Right lobe of liver (tissue), 6 donors: Measurements from ENCODE around the gene TATDN3. TPM values are rescaled to one million over a fixed set of nuclear protein-coding genes. Genes with fewer than 3 reads are reported as not detected.
"Not testable (repeated sequence)": the region's sequence is repeated elsewhere in the genome, so short reads cannot be mapped to it uniquely, and the experiment has no call there.

ENCODE experiments used
- ATAC-seq, 4 donors: fragments of 200-7000 bp; cut with Tn5 transposase; one replicate each; pipeline ENCODE4 v1.9.1; 2020; ENCODE audit warnings: mild to moderate bottlenecking in 4 of 4, moderate library complexity in 4 of 4
- DNase-seq, 3 donors: peaks; one replicate each; pipeline ENCODE4 v3.0.0-alpha.2; 2020
- H3K27ac ChIP-seq, 3 donors: fragments of 200-600 bp; one replicate each; pipeline ENCODE4 v1.8.0; 2022
- H3K27me3 ChIP-seq, 2 donors: fragments of 200-600 bp; one replicate each; pipeline ENCODE4 v1.8.0; 2022
- H3K36me3 ChIP-seq, 4 donors: fragments of 200-600 bp; sonication (generic) in 1 of 4; one replicate each; pipeline versions ENCODE4 v1.5.1 to v1.8.0; 2017 to 2022; ENCODE audit warnings: control low read depth in 1 of 4
- H3K4me1 ChIP-seq, 4 donors: fragments of 200-600 bp; sonication (generic) in 1 of 4; one replicate each; pipeline versions ENCODE4 v1.5.1 to v1.8.0; 2017 to 2022; ENCODE audit warnings: control low read depth in 1 of 4
- H3K4me3 ChIP-seq, 3 donors: fragments of 200-600 bp; one replicate each; pipeline ENCODE4 v1.8.0; 2022
- H3K9me3 ChIP-seq, 4 donors: fragments of 200-600 bp; sonication (generic) in 1 of 4; one replicate each; pipeline versions ENCODE4 v1.5.1 to v1.8.0; 2017 to 2022; ENCODE audit warnings: control low read depth in 1 of 4
- CTCF ChIP-seq, 4 donors: fragments of 200-600 bp in 3 of 4; fragments of 450-650 bp in 1 of 4; IDR thresholded peaks; one replicate each; pipeline versions ENCODE4 v1.5.1 to v1.8.0; 2016 to 2022; ENCODE audit warnings: antibody characterized with exemption in 4 of 4, mild to moderate bottlenecking in 2 of 4
- POLR2A ChIP-seq: fragments of 450-650 bp; IDR thresholded peaks from one replicate; pipeline ENCODE4 v1.6.1; 2017; ENCODE audit warnings: antibody characterized with exemption, mild to moderate bottlenecking
- WGBS: methylation state at CpG from one replicate; pipeline ENCODE4 v1.1.6; 2018; ENCODE audit warnings: low coverage, low lambda C conversion rate; ENCODE audit not compliant: insufficient coverage; ENCODE audit errors: missing lambda C conversion rate; 5-methylcytosine and 5-hydroxymethylcytosine counted together
- intact Hi-C, 2 donors: fragments of 100-400 bp; cut with DNase I; formaldehyde crosslinking; loops; one replicate each; pipeline versions ENCODE4 v1.11.2 to v1.14.1; 2022
- total RNA-seq, 6 experiments: library from RNA; depleted of rRNA in 2 of 6; stranded (reverse); fragments of >200 nt in 2 of 6; fragmentation: NEBNext Ultra II Directional in 3 of 6; extraction: Animal tissue kit (Norgen Biotek cat#: 25700) in 3 of 6; gene quantifications; one replicate each; pipeline versions ENCODE4 v1.1.0 to v1.2.4, GENCODE V29; 2016 to 2023
- donor health status: DM: no; HTN: yes; CAD: no.
- donor health status: DM: no; HTN: no; CAD: no.
- donor health status: DM: no; HTN: no; CAD: no.
- donor health status: DM: no; HTN: yes; CAD: no.
- donor health status: DM: no; HTN: yes; CAD: no.

Gene TATDN3
- total RNA-seq, 6 experiments from 2014 or later = 6.0 to 9.3 (median 6.6) TPM

- TF ChIP-seq CTCF (IDR thresholded peaks at IDR 0.05) (no peak), POLR2A (no peak)
- no peak overlapping the region for H3K4me3 ChIP-seq
- no peak overlapping the region for H3K27ac ChIP-seq
- no peaks in the 10 kb centered on the region for H3K36me3 ChIP-seq
- DNase-seq (no peak), ATAC-seq (peak; percentile 25 to 71 (median 52))
- intact Hi-C loops = no loop called here
- H3K9me3 ChIP-seq = no peaks in the 10 kb centered on the region
- 60% methylated on average over 1 of the region's 4 CpGs for WGBS
- no peaks in the 10 kb centered on the region for H3K27me3 ChIP-seq
- no peaks in the 10 kb centered on the region for H3K4me1 ChIP-seq
These were observed 29.5 kb upstream of the TATDN3 start for GRCh38 chr1:212762234-212762633.

GRCh38 chr1:212762839-212763238 lies 28.9 kb upstream of the TATDN3 start:
- Histone ChIP-seq H3K36me3 (no peaks in the 10 kb centered on the region), H3K9me3 (no peaks in the 10 kb centered on the region), H3K4me3 (no peak overlapping the region), H3K27ac (no peak overlapping the region), H3K4me1 (no peaks in the 10 kb centered on the region), H3K27me3 (no peaks in the 10 kb centered on the region)
- DNase-seq (no peak), ATAC-seq (no peak)
- no peak for TF ChIP-seq POLR2A
- TF ChIP-seq CTCF (IDR thresholded peaks at IDR 0.05) = no peak
- intact Hi-C loops = no loop called here
- 95% methylated on average over 4 of the region's 9 CpGs for WGBS

GRCh38 chr1:212764718-212765281 lies 26.9 kb upstream of the TATDN3 start:
- WGBS = no CpG with 5 or more reads among the region's 1 CpG

GRCh38 chr1:212766825-212767224 lies 24.9 kb upstream of the TATDN3 start:
- 50% methylated on average over 2 of the region's 2 CpGs for WGBS
- H3K4me1 ChIP-seq, DNase-seq, H3K36me3 ChIP-seq, H3K27ac ChIP-seq, H3K9me3 ChIP-seq, H3K4me3 ChIP-seq, ATAC-seq, H3K27me3 ChIP-seq, intact Hi-C loops: not testable (repeated sequence)

More at GRCh38 chr1:212764718-212765281, 26.9 kb upstream of the TATDN3 start:
- ATAC-seq, H3K4me3 ChIP-seq, H3K9me3 ChIP-seq, H3K27ac ChIP-seq, H3K4me1 ChIP-seq, H3K27me3 ChIP-seq, intact Hi-C loops, H3K36me3 ChIP-seq, DNase-seq: not testable (repeated sequence)

GRCh38 chr1:212769459-212770167 lies 22.1 kb upstream of the TATDN3 start:
- no peak overlapping the region for H3K4me3 ChIP-seq
- DNase-seq = no peak
- H3K4me1 ChIP-seq = no peaks in the 10 kb centered on the region
- TF ChIP-seq CTCF (IDR thresholded peaks at IDR 0.05) (no peak), POLR2A (no peak)
- no peaks in the 10 kb centered on the region for H3K27me3 ChIP-seq
- intact Hi-C loops = no loop called here
- ATAC-seq = no peak
- H3K27ac ChIP-seq = no peak overlapping the region
- H3K36me3 ChIP-seq = no peaks in the 10 kb centered on the region
- 56% methylated on average over 1 of the region's 1 CpG for WGBS
- peaks cover 0 to 4% (median 0%) of the 10 kb centered on the region in 4 donors for H3K9me3 ChIP-seq
